SK-MEL-5 (cell line): ENCODE measurements around the gene KRTAP12-2. TPM values are rescaled to one million over a fixed set of nuclear protein-coding genes. Genes with fewer than 3 reads are reported as not detected.
"Not testable (repeated sequence)": the region's sequence is repeated elsewhere in the genome, so short reads cannot be mapped to it uniquely, and the experiment has no call there.

Experiments
- DNase-seq: peaks from one replicate; pipeline ENCODE4 v3.0.0-alpha.2; 2016; ENCODE audit warnings: low read depth, low spot score
- in situ Hi-C: cut with HindIII; loops from 2 replicates; pipeline ENCODE4 v1.10.0; 2016; ENCODE audit warnings: low sequenced_read_pairs, high pct_unique_total_duplicates, low pct_unique_long_range_greater_than_20kb
- total RNA-seq: library from RNA; depleted of rRNA; stranded (reverse); fragments of >200 nt; shearing (Covaris generic); gene quantifications from 2 replicates; pipeline ENCODE4 v1.2.3, GENCODE V29; 2014

The KRTAP12-2 gene
- total RNA-seq, 1 experiment from 2014 or later: not detected

DNA sequence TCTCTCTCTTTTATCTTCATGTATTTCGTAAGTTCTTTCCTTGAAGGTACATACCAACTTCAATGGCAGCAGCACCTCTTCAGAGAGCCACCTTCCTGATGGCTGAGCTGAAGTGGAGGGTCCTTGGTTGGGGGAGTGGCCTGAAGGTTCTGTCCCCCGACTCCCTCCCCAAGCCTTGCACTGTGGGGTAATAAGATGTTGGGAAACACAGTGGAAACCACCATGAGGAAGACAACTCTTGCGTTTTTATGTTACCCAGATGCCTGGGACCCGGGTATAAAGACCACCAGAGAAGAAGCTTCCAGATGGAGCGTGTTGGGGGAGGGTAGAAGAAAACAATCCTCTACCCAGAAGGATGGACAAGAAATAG is 8.2 kb downstream of the KRTAP12-2 start:
- in situ Hi-C loops: no loop called here
- DNase-seq: no peak

DNA sequence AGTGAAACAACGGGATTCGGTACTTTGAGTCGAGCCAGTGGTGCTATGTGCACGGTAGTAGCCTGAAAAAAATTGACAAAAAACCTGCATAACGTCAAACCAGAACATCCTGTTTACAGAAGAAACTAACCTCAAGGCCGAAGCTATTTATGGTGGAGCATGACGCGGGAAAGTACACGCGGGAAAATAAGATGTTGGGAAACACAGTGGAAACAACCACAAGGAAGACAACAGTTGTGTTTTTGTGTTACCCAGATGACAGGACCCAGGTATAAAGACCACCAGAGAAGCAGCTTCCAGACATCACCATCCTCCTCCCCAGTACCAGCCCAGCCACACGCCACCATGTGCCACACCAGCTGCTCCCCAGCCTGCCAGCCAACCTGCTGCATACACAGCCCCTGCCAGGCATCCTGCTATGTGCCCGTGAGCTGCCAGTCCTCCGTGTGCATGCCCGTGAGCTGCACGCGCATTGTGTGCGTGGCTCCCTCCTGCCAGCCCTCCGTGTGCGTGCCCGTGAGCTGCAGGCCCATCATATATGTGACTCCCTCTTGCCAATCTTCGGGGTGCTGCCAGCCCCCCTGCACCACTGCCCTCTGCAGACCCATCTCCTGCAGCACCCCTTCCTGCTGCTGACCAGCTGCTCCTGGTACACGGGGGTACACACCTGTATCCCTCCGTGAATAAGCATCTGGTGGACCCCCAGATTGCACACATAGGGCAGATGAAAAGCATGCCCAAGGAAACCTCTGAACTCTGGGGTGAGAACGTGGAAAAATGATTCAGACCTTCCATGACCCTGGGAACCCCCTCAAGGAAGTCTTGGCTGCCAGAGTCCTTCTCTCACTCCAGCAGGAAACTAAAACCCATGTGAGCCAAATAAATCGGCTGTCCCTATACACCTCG is 8.8 kb downstream of the KRTAP12-2 start, which contains the start of gene KRTAP12-3:
Gene KRTAP12-3 (plus strand): TSS at position 298 of the 906 bp plus-strand sequence. CDS start 48 bp downstream, at position 346.
- DNase-seq: no peak
- in situ Hi-C loops: no loop called here

DNA sequence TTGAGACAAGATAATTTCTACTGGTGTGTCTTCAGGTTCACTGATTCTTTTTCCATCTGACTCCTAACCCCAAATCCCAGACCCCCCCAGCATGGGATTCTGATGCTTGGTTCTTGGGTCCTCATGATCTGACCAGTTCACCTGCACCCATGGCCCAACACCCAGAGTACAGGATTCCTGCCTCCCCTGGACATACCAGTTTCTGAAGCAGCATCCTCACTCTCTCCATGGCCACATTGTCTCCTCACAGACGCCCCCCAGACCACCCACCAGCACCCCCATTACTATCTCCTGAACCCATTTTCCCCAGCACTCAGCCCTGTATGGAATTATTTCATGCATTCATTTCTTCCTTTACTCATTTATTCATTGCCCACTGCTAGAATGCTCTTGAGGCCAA is 9.9 kb downstream of the KRTAP12-2 start:
- in situ Hi-C loops: no loop called here
- no peak for DNase-seq

DNA sequence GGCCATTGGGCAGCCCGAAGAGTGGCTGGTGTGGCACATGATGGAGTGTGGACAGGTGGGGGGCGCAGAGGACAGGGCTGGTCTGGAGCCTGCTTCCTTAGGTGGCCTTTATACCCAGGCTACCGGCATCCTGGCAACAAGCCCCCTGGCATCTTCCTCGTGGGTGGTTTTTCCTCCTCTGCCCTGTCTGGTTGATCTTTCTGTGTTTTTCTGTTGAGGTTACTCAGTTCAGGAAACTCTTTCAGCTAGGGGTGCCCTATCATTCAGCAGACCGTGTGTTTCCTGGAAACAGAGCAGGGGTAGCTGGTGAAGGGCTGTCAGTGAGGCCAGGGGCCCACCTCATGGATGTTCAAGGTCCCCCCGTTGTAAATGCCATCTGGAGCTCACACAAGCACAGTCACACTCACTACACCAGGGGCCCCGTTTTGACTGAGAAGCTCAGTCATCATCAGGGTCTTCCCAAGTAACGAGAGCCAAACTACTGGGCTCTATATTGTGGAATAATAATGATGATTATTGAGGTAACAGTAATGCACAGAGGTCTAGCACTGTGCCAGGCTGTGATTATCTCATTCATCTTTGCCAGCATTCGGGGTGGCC is 12.1 kb downstream of the KRTAP12-2 start, which contains the start of gene KRTAP12-4:
Gene KRTAP12-4 (minus strand): TSS at position 84 of the 600 bp plus-strand sequence. CDS start 45 bp downstream, at position 39.
- DNase-seq: no peak
- in situ Hi-C loops: no loop called here

DNA sequence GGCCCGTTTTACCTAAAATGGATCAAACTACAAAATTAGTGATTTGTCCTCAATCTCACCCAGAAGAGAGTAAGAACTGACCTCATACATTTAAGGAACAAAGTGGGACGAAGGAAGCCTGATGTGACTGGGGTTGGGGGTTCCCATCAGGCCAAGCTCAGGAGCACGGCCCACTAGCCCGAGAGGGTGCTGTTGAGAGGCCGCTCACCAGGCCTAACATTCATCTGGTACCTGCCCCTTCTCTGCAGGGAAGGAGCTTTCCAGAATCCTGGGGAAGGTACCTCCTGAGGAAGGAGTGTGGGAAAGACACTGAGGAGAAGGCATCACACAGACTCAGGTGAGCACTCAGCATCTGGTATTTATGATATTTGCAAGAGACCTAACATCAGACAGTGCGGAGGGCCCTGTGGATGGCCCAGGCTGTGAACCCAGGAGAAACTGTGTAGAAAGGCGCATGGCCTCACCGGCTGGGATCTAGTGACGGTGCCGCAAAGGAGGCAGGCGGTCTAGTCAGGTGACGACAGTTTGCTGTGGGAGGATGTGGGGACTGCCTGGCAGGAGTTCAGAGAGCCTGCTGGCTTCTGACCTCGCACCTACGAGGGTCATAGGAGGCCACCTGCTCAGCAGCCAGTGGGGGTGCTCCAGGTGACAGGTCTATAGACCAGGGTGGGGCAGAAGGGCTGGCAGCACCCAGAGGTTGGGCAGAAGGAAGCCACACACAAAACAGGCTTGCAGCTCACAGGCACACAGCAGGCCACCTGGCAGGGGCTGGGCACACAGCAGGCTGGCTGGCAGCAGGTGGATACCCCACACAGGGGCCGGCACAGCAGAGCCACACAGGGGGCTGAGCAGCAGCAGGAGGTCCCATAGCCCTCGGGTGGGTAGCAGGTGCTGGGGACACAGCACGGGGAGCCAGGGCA is 12.8 kb downstream of the KRTAP12-2 start:
- no peak for DNase-seq
- in situ Hi-C loops: no loop called here

DNA sequence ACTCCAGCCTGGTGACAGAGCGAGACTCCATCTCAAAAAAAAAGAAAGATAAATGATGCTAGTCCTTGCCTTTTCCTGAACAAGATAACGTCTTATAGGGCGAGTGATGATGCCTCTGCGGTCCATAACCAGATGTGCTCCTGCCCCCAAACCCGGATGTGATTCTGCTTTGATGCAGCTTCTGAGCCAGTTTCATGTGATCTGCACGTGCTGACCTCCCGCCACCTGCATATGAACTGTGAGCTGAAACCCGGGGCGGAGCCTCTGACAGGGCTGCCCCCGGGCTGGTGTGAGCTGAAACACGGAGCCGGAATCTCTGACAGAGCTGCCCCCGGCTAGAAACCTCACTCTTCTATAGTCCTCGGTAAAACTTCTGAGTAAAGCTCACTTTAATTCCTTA is 13.6 kb downstream of the KRTAP12-2 start:
- in situ Hi-C loops: no loop called here
- peak; percentile 34 for DNase-seq

DNA sequence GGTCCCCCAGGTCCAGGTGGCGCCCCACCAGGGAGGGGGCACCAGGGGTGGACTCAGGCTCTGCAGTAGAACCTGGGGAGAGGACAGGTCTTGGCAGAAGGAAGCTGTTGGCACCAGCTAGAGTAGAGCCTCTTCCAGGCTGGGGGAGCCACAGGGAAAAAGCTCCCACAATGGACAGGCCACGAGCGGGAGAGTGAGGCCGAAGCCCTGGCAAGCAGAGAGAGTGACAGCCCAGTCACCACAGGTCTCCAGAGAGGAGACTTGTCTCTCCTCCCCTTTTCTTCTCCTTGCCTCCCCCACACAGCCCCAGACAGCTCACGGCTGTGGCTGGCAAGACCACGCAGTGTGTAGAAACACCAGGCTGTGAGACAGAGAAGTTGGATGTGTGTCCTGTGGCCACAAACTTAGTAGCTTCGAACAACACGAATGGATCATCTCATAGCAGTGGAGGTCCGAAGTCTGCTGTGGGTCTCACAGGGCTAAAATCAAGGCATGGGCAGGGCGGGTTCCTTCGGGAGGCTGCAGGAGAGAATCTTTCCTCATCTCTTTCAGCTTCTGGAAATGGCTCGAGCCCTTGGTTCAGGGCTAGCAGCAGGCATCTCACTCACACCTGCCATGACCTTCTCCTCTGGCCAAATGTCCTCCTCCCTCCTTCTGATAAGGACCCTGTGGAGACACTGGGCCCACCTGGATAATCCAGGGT is 15.6 kb downstream of the KRTAP12-2 start:
- DNase-seq: no peak
- in situ Hi-C loops: no loop called here

DNA sequence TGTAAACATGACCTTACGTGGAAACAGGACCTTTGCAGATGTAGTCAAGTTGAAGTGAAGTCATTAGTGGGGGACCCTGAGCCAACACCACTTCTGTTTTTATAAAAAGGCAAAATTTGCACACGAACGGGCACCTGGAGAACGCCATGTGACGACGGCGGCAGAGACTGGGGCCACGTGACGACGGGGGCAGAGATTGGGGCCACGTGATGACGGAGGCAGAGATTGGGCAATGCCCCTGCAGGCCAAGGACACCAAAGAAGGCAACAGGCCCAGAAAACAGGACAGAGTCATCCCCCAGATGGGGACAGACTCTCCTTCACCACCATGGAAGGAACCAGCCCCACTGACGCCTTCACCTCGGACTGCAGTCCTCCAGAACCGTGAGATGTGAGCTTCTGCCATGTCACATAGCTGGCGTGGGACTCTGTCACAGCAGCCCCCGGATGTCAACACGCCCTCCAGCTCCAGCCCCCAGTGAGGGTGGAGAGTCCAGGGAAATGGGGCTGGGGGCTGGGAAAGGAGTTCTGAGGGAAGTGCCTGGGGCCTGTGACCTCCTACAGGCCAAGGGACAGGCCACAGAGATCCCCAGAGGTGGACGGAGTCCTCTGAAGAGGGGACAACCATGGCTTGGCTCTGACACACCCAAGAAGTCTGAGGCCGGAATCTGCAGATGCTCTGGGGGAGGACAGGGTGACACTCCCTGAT is 16.3 kb downstream of the KRTAP12-2 start:
- DNase-seq: no peak
- in situ Hi-C loops: no loop called here

DNA sequence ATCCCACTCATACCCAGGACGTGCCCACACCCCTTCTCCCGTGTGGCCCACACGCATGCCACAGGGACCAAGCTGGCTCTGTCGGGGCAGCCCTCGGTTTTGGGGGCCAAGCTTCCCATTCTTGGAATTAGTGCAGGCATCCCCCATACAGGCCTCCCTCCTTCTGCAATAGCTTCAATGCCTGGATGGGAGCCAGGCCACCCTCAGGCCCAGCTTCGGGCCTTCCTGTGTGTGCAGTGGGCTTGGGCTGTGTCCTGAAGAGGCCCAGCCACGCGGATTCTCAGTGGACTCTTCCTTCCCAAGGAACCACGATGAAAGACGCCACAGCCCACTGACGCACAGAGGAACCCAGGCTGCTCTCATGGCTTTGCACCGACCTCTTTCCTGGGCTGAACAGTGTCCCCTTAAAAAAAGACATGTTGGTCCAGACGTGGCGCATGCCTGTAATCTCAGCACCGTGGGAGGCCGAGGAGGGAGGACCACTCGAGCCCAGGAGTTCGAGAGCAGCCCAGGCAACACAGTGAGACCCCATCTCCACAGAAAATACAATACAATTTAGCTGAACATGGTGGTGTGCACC is 17.1 kb downstream of the KRTAP12-2 start:
- in situ Hi-C loops: no loop called here
- DNase-seq: no peak

DNA sequence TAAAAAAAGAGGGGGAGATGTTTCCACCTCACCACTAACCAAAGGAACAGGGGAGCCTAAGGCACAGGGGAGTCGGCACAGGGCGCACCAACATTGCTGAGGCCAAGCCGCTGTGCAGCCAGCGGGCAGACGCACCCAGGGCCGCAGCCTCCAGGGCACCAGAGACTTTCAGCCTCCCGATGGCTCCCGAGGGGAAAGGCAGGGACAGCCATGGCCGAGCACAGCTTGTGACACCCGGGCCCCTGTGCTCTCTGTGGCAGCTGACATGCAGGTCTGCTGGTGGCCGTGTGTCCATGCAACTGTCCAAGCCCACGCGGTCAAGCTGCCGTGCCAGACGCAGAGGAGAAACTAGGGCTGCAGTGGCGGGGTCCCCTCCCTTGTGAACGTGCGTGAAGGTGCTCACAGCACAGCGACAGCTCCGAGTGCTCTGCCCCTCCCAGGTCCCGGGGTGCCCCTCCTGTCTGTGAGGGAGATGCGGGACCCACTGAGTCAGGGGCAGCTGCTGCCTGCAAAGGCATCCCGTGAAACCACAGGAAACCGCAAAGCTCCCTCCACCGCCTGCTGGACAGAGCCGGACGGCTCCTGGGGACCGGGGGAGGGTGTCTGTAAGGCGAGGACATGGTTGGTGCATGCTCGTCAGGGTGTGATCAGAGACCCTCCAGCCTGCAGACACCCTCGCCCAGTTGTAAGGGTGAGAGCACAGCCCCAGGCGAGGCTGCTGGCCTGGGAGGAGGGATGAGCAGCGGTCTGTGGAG is 18.0 kb downstream of the KRTAP12-2 start:
- no peak for DNase-seq
- in situ Hi-C loops: no loop called here

DNA sequence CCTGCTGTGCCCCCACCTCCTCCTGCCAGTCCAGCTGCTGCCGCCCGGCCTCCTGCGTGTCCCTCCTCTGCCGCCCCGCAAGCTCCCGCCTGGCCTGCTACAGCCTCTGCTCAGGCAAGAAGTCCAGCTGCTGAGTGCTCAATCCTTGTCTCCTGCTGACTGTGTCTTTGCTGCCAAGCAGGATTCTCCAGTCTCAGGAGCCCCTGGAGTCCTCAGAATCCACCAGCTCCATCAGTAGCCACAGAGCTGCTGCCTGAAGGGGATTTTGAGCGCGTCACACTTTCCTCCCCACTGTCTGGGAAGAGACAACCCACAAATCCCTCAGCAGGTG is 19.5 kb downstream of the KRTAP12-2 start:
- DNase-seq: no peak
- in situ Hi-C loops: no loop called here

DNA sequence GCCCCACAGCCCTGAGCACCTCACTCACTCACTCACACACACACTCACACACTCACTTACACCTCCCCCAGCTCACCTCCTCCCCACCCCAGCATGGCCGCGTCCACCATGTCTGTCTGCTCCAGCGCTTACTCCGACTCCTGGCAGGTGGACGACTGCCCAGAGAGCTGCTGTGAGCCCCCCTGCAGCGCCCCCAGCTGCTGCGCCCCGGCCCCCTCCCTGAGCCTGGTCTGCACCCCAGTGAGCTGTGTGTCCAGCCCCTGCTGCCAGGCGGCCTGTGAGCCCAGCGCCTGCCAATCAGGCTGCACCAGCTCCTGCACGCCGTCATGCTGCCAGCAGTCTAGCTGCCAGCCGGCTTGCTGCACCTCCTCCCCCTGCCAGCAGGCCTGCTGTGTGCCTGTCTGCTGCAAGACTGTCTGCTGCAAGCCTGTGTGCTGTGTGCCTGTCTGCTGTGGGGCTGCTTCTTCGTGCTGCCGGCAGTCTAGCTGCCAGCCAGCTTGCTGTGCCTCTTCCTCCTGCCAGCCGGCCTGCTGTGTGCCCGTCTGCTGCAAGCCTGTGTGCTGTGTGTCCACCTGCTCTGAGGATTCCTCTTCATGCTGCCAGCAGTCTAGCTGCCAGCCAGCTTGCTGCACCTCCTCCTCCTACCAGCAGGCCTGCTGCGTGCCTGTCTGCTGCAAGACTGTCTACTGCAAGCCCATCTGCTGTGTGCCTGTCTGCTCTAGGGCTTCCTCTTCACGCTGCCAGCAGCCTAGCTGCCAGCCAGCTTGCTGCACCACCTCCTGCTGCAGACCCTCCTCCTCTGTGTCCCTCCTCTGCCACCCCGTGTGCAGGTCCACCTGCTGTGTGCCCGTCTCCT is 20.1 kb downstream of the KRTAP12-2 start, which contains the start of gene KRTAP10-11:
Gene KRTAP10-11 (plus strand): TSS at position 49 of the 856 bp plus-strand sequence. CDS start 45 bp downstream, at position 94.
- in situ Hi-C loops, DNase-seq: not testable (repeated sequence)

DNA sequence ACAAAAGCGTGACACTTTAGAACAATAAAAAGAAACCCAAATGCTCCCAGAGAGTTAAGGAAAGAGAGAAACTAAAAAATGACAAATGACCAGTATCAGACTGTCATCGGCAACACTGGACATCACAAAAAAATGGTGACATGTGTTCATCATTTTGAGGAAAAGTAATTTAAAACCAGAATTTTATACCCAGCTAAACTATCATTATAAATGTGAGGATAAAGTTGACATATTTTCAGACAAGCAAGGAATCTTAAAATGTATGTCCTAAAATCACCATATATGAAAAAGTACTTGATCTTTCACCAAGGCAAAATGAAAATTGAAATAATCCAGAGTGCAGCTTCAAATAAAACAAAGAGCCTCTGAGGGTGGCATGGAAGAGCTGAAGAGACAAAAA is 21.8 kb downstream of the KRTAP12-2 start:
- in situ Hi-C loops: no loop called here
- DNase-seq: no peak

DNA sequence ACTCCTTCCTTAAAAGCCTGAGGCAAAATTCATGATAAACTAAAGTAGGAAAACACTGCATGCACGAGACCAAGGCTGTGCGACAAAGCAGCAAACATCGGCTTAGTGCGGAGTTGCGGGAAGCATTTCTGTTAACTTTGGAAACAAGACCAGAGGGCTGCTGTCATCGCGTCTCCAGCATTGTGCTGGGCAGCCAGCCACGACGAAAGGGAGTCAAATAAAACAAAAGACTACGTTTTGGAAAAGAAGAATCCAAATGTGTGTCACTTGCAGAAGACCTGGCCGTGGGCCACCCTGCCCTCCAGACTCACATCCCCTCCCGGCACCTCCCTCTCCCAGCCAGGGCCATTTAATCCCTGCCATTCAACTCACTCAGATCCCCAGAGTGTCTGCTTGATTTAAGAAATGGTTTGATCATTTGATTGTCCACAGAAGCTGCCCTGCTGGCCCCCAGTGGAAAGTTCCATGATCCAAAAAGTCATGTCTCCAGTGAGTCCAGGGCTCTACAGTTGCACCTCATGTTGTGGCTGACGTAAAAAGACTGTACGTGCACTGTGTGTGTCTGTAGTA is 22.9 kb downstream of the KRTAP12-2 start:
- in situ Hi-C loops: no loop called here
- DNase-seq: no peak

DNA sequence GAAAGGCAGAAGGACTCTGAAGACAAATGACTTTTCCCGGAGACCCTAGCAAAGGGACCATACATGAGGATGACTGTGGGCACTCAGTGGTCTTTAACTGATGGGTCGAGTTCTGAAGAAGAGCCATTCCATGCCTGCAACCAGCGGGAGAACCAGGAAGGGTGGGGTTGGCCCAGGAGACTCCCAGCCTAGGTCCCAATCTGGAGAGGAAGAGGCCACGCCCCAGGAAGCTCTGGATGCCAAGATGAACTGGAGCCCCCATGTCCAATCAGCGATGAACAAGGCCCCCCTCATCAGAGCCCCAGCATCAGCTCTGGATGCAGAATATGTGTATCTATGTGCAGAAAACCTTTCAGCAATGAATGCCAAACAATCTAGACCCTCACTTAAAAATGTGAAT is 26.0 kb downstream of the KRTAP12-2 start:
- in situ Hi-C loops: no loop called here
- DNase-seq: no peak
